T-cell (primary cell): ENCODE data around the gene DTNB. TPM values are rescaled to one million over a fixed set of nuclear protein-coding genes. Genes with fewer than 3 reads are reported as not detected.

Experiments
- ATAC-seq, 4 experiments: fragments of 200-7000 bp in 3 of 4; fragments of 150-1000 bp in 1 of 4; cut with Tn5 transposase; replicated peaks in 1 of 4; 1 replicate in 3 of 4; 2 replicates in 1 of 4; pipeline ENCODE4 v1.10.0; 2021; ENCODE audit warnings: moderate library complexity in 3 of 4, mild to moderate bottlenecking in 2 of 4, moderate number of reproducible peaks in 1 of 4
- CTCF ChIA-PET, 2 donors: fragments of 300-600 bp; sonication (Branson Sonifier 250); formaldehyde crosslinking; loops; one replicate each; lab custom pipeline; 2022; ENCODE audit warnings: antibody characterized with exemption in 2 of 2; lab: Charles Lee
- POLR2A ChIA-PET, 2 donors: fragments of 300-600 bp; sonication (Branson Sonifier 250); formaldehyde crosslinking; loops; one replicate each; lab custom pipeline; 2022; ENCODE audit warnings: antibody characterized with exemption in 2 of 2; lab: Charles Lee
- DNase-seq, 35 experiments: peaks; one replicate each; pipeline versions ENCODE4 v3.0.0 to v3.0.0-alpha.2; 2013 to 2023
- H3K27ac ChIP-seq: one replicate; pipeline ENCODE4 v1.5.1; 2013; ENCODE audit warnings: low read length
- H3K27me3 ChIP-seq, 2 experiments: replicated peaks in 1 of 2; 1 replicate in 1 of 2; 2 replicates in 1 of 2; pipeline versions ENCODE4 v1.6.1 to v1.7.0; 2013; ENCODE audit warnings: low read length in 1 of 2, mixed read lengths in 1 of 2; ENCODE audit not compliant: control insufficient read depth in 2 of 2, insufficient read depth in 2 of 2; ENCODE audit errors: extremely low read depth in 1 of 2
- H3K36me3 ChIP-seq, 2 donors: 1 replicate in 1 of 2; 2 replicates in 1 of 2; pipeline versions ENCODE4 v1.6.1 to v1.7.0; 2013; ENCODE audit warnings: low read length in 1 of 2; ENCODE audit not compliant: control insufficient read depth in 2 of 2, insufficient read depth in 1 of 2; ENCODE audit errors: extremely low read depth in 1 of 2
- H3K4me1 ChIP-seq, 2 experiments: 1 replicate in 1 of 2; 2 replicates in 1 of 2; pipeline versions ENCODE4 v1.6.1 to v1.7.0; 2013; ENCODE audit warnings: low read length in 2 of 2, mixed read lengths in 1 of 2; ENCODE audit not compliant: insufficient read depth in 2 of 2, control insufficient read depth in 1 of 2; ENCODE audit errors: extremely low read depth in 1 of 2
- H3K4me3 ChIP-seq, 2 donors: 1 replicate in 1 of 2; 2 replicates in 1 of 2; pipeline versions ENCODE4 v1.5.1 to v1.7.0; 2013; ENCODE audit warnings: mild to moderate bottlenecking in 2 of 2, low read length in 1 of 2, moderate library complexity in 1 of 2; ENCODE audit not compliant: control insufficient read depth in 1 of 2; ENCODE audit errors: extremely low read depth in 1 of 2
- H3K9me3 ChIP-seq: 2 replicates; pipeline ENCODE4 v1.7.0; 2013
- H3K27ac Mint-ChIP-seq, 2 donors: one replicate each; pipeline ENCODE4 v1.8.0; 2020 to 2021; ENCODE audit warnings: mild to moderate bottlenecking in 2 of 2, mixed read lengths in 2 of 2
- H3K27me3 Mint-ChIP-seq, 2 donors: one replicate each; pipeline ENCODE4 v1.8.0; 2021 to 2022; ENCODE audit warnings: mixed read lengths in 2 of 2
- H3K36me3 Mint-ChIP-seq: one replicate; pipeline ENCODE4 v1.8.0; 2021; ENCODE audit warnings: mixed read lengths
- H3K4me1 Mint-ChIP-seq, 3 donors: one replicate each; pipeline ENCODE4 v1.8.0; 2020 to 2022; ENCODE audit warnings: mixed read lengths in 3 of 3, mild to moderate bottlenecking in 1 of 3
- H3K4me3 Mint-ChIP-seq, 3 donors: one replicate each; pipeline ENCODE4 v1.8.0; 2020 to 2022; ENCODE audit warnings: mild to moderate bottlenecking in 3 of 3, mixed read lengths in 3 of 3, moderate library complexity in 3 of 3
- H3K9me3 Mint-ChIP-seq, 3 donors: one replicate each; pipeline ENCODE4 v1.8.0; 2020 to 2022; ENCODE audit warnings: mixed read lengths in 3 of 3
- WGBS: methylation state at CpG from one replicate; pipeline ENCODE4 v1.1.5; 2013; ENCODE audit warnings: missing lambda C conversion rate; ENCODE audit not compliant: insufficient coverage; 5-methylcytosine and 5-hydroxymethylcytosine counted together
- total RNA-seq, 35 experiments: library from RNA in 6 of 35; stranded (reverse) in 6 of 35; fragments of 120-200 nt in 1 of 35; gene quantifications; one replicate each; pipeline versions ENCODE4 v1.2.1 to v1.2.4 and lab custom pipeline; 2013 to 2026

DTNB gene
- total RNA-seq, 5 donors from 2014 or later (not counting 1 experiment from before 2014, with no cell fraction given), result 33.4 to 45.7 (median 39.6) TPM

GRCh38 chr2:25491966-25492532 is 181.3 kb downstream of the DTNB start:
- H3K9me3 Mint-ChIP-seq, result no peaks in the 10 kb centered on the region
- no peaks in the 10 kb centered on the region for H3K4me1 ChIP-seq
- H3K27ac ChIP-seq, result no peak overlapping the region
- 40% methylated on average over 1 of the region's 6 CpGs for WGBS
- no peak for DNase-seq
- H3K9me3 ChIP-seq, result no peaks in the 10 kb centered on the region
- no peaks in the 10 kb centered on the region for H3K27me3 ChIP-seq
- ChIA-PET CTCF (no interaction called here), POLR2A (interaction anchor here in 1 of 2 donors (0.6 kb wide), 1 partner anchor 14 kb away, joined by 7 read pairs; no protein-coding TSS in a partner anchor)
- no peak overlapping the region for H3K4me3 Mint-ChIP-seq
- H3K27me3 Mint-ChIP-seq, result no peaks in the 10 kb centered on the region
- peaks cover 22% of the 10 kb centered on the region for H3K36me3 Mint-ChIP-seq
- H3K36me3 ChIP-seq, result peaks cover 0 to 5% of the 10 kb centered on the region in 2 donors
- ATAC-seq, result no peak
- H3K4me3 ChIP-seq, result no peak overlapping the region
- H3K27ac Mint-ChIP-seq, result no peak overlapping the region
- no peaks in the 10 kb centered on the region for H3K4me1 Mint-ChIP-seq

- Mint-ChIP-seq H3K36me3 (peaks cover 24% of the 10 kb centered on the region), H3K27me3 (no peaks in the 10 kb centered on the region), H3K4me3 (no peak overlapping the region), H3K27ac (no peak overlapping the region), H3K9me3 (no peaks in the 10 kb centered on the region), H3K4me1 (no peaks in the 10 kb centered on the region)
- peaks cover 0 to 2% of the 10 kb centered on the region in 2 donors for H3K36me3 ChIP-seq
- no peaks in the 10 kb centered on the region for H3K4me1 ChIP-seq
- WGBS, result 100% methylated on average over 2 of the region's 6 CpGs
- ChIA-PET CTCF (interaction anchor here in 1 of 2 donors (0.7 kb wide), 1 partner anchor 634 kb away, joined by 3 read pairs; no protein-coding TSS in a partner anchor), POLR2A (no interaction called here)
- no peak for DNase-seq
- H3K4me3 ChIP-seq, result no peak overlapping the region
- H3K9me3 ChIP-seq, result no peaks in the 10 kb centered on the region
- no peak for ATAC-seq
- H3K27ac ChIP-seq, result no peak overlapping the region
- no peaks in the 10 kb centered on the region for H3K27me3 ChIP-seq
Measured at GRCh38 chr2:25491003-25491696, 182.2 kb downstream of the DTNB start.

- Histone ChIP-seq H3K4me1 (no peaks in the 10 kb centered on the region), H3K27me3 (no peaks in the 10 kb centered on the region), H3K4me3 (no peak overlapping the region), H3K27ac (no peak overlapping the region), H3K36me3 (no peaks in the 10 kb centered on the region), H3K9me3 (no peaks in the 10 kb centered on the region)
- POLR2A ChIA-PET, result no interaction called here
- Mint-ChIP-seq H3K4me1 (no peaks in the 10 kb centered on the region), H3K4me3 (no peak overlapping the region), H3K36me3 (peaks cover 24% of the 10 kb centered on the region), H3K27ac (no peak overlapping the region), H3K27me3 (no peaks in the 10 kb centered on the region), H3K9me3 (no peaks in the 10 kb centered on the region)
- CTCF ChIA-PET, result interaction anchor here in 1 of 2 donors (0.5 to 0.7 kb wide), 2 partner anchors 361 to 633 kb away, joined by 3 to 5 read pairs; no protein-coding TSS in a partner anchor
- DNase-seq, result no peak
- no peak for ATAC-seq
- 100% methylated on average over 2 of the region's 3 CpGs for WGBS
Measured at GRCh38 chr2:25490217-25490616, 183.2 kb downstream of the DTNB start.

GRCh38 chr2:25489631-25490030 is 183.7 kb downstream of the DTNB start:
- H3K4me1 Mint-ChIP-seq, result no peaks in the 10 kb centered on the region
- ATAC-seq (no peak), DNase-seq (no peak)
- H3K27ac Mint-ChIP-seq, result no peak overlapping the region
- no peaks in the 10 kb centered on the region for H3K9me3 Mint-ChIP-seq
- whole genome bisulfite sequencing, result no CpG with 5 or more reads among the region's 1 CpG
- CTCF ChIA-PET, result interaction anchor here in 1 of 2 donors (0.5 kb wide), 1 partner anchor 361 kb away, joined by 5 read pairs; no protein-coding TSS in a partner anchor
- no peak overlapping the region for H3K4me3 Mint-ChIP-seq
- H3K27me3 ChIP-seq, result no peaks in the 10 kb centered on the region
- peaks cover 24% of the 10 kb centered on the region for H3K36me3 Mint-ChIP-seq
- no peak overlapping the region for H3K4me3 ChIP-seq
- no peaks in the 10 kb centered on the region for H3K4me1 ChIP-seq
- POLR2A ChIA-PET, result no interaction called here
- no peaks in the 10 kb centered on the region for H3K36me3 ChIP-seq
- H3K9me3 ChIP-seq, result no peaks in the 10 kb centered on the region
- no peak overlapping the region for H3K27ac ChIP-seq
- H3K27me3 Mint-ChIP-seq, result no peaks in the 10 kb centered on the region

GRCh38 chr2:25483607-25484266 is 189.6 kb downstream of the DTNB start:
- Mint-ChIP-seq H3K9me3 (no peaks in the 10 kb centered on the region), H3K27me3 (no peaks in the 10 kb centered on the region), H3K4me1 (peaks cover 0 to 4% (median 2%) of the 10 kb centered on the region in 3 donors), H3K27ac (no peak overlapping the region), H3K4me3 (no peak overlapping the region), H3K36me3 (peaks cover 50% of the 10 kb centered on the region)
- CTCF ChIA-PET, result interaction anchor here in 1 of 2 donors (0.6 kb wide), 1 partner anchor 19 kb away, joined by 4 read pairs; no protein-coding TSS in a partner anchor
- ATAC-seq (no peak), DNase-seq (no peak)
- peaks cover under 1 to 9% of the 10 kb centered on the region in 2 donors for H3K36me3 ChIP-seq
- WGBS, result 88% methylated on average over 1 of the region's 2 CpGs
- H3K27ac ChIP-seq, result no peak overlapping the region
- POLR2A ChIA-PET, result interaction anchor here in 1 of 2 donors (0.5 kb wide), 1 partner anchor 15 kb away, joined by 4 read pairs; no protein-coding TSS in a partner anchor
- no peaks in the 10 kb centered on the region for H3K9me3 ChIP-seq
- no peak overlapping the region for H3K4me3 ChIP-seq
- no peaks in the 10 kb centered on the region for H3K27me3 ChIP-seq
- no peaks in the 10 kb centered on the region for H3K4me1 ChIP-seq

GRCh38 chr2:25482341-25482740 is 191.0 kb downstream of the DTNB start:
- Mint-ChIP-seq H3K27me3 (no peaks in the 10 kb centered on the region), H3K4me3 (no peak overlapping the region), H3K9me3 (no peaks in the 10 kb centered on the region), H3K36me3 (peaks cover 50% of the 10 kb centered on the region), H3K4me1 (peaks cover 0 to 4% (median 2%) of the 10 kb centered on the region in 3 donors), H3K27ac (no peak overlapping the region)
- DNase-seq (no peak), ATAC-seq (no peak)
- Histone ChIP-seq H3K27ac (no peak overlapping the region), H3K4me1 (no peaks in the 10 kb centered on the region), H3K9me3 (no peaks in the 10 kb centered on the region), H3K36me3 (peaks cover 3 to 9% of the 10 kb centered on the region in 2 donors), H3K27me3 (no peaks in the 10 kb centered on the region), H3K4me3 (no peak overlapping the region)
- ChIA-PET CTCF (no interaction called here), POLR2A (interaction anchor here in 1 of 2 donors (0.6 kb wide), 1 partner anchor 36 kb away, joined by 6 read pairs; no protein-coding TSS in a partner anchor)
- 82% methylated on average over 5 of the region's 5 CpGs for WGBS
